Stimulated activated CD8-positive, alpha-beta memory T cell treated with anti-CD3 and anti-CD28 coated beads, Interleukin-15, amount 100 ng/mL, for 4 hours (primary cell): ENCODE measurements around the gene CNOT6L.
A peak's percentile ranks its signal among the peaks of the same experiment; 100 is the strongest.

Experiments used
- DNase-seq, 2 donors: peaks; one replicate each; pipeline ENCODE4 v3.0.0-alpha.2; 2020; ENCODE audit warnings: low read depth in 2 of 2

CNOT6L gene

DNA sequence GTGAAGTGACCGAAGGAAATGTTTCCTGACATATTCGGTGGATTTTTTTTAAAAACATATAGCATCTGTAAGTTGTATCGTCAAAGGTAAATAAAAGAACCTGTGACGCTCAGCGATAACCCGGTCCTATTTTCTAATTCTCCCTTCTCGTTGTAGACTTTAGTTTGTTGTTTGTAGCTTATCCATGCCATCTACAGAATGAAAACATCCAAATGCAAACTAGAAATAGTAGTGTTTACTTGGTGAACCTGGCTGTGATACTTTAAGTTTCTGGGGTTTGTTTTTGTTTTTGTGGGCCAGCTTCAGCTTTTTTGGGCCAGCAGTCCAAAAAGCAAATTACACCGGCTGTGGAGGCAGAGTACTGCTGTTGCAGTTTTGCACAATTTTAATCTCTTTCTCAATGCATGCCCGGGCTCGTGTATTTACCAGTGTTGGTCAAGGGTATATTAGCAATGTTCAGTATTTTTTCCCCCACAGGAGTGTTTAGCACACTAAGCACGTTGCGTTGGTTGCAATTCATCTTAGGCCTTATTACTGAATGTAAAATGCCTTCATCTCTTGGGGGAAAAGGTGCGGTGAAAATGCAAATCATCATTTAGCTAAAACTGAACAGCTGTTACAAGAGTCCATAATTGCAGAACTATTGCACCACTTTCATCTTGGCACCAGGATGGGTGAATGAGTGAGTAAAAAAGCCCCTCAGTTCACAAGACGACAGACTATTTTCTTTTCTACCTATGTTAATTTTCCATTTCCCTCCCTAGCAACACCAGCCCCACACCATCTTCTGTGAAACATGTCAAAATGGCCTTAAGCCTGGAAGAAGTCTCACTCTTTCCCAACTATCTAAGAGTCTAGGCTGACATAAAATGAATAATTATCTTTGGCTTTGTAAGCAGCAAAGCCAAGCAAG lies 1.7 kb upstream of the CNOT6L start:
- DNase-seq, result no peak

DNA sequence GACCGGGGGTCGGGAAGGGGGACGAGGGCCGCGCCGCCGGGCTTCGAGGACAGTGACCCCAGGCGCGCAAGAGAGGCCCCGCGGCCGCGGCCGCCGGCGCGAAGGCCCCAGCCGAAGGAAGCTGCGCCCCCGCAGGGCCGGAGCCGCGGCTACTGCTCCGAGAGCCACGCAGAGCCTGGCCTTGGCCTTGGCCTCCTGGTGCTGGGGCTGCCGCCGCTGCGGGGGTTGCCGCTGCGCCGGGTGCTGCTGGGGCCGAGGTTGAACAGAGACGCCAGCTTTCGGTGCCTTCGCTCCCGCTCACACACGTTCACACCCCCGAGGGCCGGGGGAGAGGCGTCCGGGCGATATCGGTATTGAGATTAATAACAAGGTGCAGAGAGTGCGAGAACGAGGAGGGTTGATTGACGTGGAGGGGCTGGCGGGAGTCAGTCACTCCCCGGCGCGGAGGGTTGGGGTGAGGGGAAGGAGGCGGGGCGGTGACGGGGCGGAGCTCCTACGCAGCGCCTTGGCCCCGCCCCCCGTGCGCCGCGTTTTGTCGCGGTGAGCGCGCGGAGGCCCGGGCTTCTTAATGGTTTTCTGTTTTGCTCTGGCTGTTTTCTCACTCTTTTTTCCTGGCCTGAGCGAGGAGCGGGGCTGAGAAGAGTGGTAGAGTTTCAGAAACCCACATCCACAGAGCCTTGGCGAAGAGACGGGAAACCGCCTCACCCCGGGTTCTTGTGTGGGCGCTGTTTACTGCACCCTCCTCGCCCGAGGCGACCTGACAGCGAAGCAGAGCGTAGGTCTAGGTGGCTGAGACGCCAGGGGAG lies 878 bp upstream of the CNOT6L start:
- DNase-seq, result peak; percentile 87

DNA sequence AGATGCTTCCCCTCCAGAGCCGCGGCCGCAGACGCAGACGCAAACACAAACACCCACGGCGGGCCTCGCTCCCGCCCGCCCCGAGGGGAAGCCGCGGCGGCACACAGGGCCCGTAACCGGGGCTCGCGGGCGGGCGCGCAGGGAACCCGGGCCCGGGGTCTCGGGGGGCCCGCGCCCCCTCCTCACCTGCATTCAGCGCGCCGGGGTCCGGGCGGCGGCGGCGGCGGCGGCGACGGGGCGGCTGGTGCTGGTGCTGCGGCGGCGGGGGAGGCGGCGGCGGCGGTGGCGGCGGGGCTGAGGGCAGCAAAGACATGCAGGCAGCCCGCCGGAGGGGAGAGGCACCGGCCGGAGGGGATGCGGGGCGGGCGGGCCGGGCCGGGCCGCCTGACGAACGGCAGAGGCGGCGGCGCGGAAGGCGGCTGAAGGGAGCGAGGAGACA lies 255 bp upstream of the CNOT6L start:
- DNase-seq, result peak in 1 of 2 donors; percentile 70

DNA sequence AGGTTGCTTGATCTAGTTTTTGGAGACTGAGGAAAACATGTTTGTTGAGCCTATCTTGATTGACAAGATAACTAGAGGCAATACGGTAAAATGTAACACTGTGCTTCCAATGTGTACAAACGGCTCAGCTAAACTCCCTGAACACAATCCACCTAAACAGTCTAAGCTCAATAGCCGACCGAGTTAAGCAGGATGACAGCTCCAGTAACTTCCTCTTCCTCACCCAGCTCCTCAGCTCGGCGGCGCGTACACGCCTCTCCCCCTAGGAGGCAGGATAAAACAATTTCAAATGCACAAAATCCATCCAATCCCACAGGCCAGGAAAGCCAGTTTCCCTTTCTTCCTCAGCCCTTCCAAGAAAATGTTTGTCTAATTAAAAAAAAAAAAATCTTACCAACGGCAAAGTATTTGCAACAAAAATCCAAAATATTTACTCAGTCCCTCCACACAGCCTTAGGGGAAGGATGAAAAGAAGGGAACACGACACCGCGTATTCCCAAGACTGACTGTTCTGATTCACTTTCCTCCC lies 1.0 kb downstream of the CNOT6L start:
- DNase-seq, result no peak

GRCh38 chr4:77817304-77818072 lies 1.7 kb downstream of the CNOT6L start:
- no peak for DNase-seq

GRCh38 chr4:77816546-77816945 lies 2.6 kb downstream of the CNOT6L start:
- DNase-seq, result no peak

DNA sequence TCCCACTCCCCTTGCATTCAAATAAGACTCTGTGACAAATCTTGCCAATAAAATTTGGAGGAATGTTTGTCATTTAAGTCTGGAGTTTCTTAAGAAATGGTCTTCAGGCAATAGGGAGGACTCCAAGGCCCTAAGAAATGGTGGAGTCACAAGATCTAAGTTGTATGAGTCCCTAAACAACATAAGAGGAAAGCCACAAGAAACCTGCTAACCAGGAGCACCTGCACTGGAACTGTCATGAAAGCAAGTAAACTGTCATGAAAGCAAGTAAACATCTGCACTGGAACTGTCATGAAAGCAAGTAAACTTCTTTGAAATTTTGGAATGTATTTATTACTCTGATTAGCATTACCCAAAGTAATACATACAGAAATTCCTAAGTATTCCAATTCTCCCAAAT lies 3.5 kb downstream of the CNOT6L start:
- no peak for DNase-seq

DNA sequence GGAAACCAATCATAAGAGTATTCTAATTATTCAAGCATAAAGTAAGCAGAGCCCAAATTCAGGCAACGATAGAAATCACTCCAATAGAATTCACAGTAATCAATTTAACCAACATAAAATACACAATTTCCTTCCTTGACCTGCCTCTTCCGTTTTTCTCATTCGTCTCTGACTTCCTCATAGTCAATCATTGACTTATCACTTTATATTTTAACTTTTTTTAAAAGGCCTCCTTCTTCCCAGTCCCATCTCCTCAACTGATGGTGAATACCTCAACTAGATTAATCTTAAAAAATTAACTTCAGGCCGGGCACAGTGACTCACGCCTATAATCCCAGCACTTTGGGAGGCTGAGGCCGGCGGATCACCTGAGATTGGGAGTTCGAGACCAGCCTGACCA lies 13.3 kb downstream of the CNOT6L start:
- no peak for DNase-seq

DNA sequence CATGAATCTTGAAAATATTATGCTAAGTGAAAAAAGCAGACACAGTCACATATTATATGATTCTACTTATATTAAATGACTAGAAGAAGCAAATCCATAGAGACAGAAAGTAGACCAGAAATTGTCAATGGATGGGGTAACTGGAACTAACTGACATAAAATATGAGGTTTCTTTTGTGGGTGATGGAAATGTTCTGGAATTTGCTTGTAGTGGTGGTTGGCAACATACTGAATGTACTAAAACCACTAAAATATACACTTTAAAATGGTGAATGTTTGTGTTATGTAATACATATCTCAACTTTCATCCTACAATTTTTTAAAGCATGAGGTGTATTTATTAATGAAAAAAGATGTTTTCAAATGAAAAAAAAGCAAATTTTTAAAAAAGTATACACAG lies 14.7 kb downstream of the CNOT6L start:
- no peak for DNase-seq

DNA sequence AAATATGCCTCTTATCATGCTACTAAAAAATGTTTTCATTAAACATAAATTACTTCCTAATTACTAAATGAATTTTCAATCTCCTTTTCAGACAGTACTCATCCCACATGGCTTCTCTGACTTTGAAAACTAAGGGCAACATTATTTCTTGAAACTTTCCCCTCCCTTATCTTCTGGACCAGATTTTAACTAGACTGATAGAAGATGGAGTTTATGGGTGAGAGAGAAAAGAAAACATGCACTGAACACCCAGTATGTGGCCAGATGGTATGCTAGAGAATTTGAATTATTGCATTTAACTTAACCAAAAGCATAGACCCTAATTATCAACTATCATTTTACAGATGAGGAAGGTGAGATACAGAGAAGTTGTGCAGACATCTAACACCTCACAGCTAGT lies 16.8 kb downstream of the CNOT6L start:
- no peak for DNase-seq

GRCh38 chr4:77801260-77801608 lies 17.9 kb downstream of the CNOT6L start:
- DNase-seq, result no peak

GRCh38 chr4:77800483-77801259 lies 18.5 kb downstream of the CNOT6L start:
- DNase-seq, result no peak

DNA sequence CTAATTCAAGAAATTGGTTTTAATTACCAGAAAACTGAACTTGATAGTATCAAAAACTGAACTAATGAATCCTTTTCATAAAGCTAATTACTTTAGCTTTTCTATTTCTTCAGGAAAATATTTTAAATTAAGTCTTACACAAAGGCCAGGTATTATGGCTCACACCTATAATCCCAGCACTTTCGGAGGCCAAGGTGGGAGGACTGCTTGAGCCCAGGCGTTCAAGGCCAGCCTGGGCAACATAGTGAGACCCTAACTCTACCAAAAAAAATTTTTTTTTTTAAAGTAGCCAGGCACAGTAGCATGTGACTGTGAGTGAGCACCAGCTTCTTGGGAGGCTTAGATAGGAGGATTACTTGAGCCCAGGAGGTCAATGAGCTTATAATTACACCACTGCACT lies 19.1 kb downstream of the CNOT6L start:
- DNase-seq, result no peak

GRCh38 chr4:77798385-77798784 lies 20.8 kb downstream of the CNOT6L start:
- no peak for DNase-seq

- DNase-seq, result no peak
Measured at GRCh38 chr4:77797239-77797638, 21.9 kb downstream of the CNOT6L start.

DNA sequence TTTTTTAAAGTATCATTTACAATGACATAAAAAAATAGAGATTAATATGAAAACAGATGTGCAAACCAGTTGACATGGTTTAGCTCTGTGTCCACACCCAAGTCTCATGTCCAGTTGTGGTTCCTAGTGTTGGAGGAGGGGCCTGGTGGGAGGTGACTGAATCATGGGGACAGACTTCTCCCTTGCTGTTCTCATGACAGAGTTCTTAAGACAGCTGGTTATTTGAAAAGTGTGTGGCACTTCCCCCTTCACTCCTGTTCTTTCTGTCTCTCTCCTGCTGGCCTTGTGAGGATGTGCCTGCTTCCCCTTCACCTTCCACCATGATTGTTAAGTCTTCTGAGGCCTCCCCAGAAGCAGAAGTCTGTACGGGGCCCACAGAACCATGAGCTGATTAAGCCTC lies 23.8 kb downstream of the CNOT6L start:
- no peak for DNase-seq

DNA sequence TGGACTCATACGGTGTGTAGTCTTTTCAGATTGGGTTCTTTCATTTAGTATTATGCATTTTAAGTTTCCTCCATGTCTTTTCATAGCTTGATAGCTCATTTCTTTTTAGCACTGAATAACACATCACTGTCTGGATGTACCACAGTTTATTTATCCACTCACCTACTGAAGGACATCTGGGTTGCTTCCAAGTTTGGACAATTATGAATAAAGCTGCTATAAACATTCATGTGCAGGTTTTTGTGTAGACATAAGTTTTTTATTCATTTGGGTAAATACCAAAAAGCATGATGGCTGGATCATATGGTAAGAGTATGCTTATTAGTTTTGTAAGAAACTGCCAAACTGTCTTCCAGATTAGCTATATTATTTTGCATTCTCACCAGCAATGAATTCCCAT lies 29.0 kb downstream of the CNOT6L start:
- no peak for DNase-seq

GRCh38 chr4:77788990-77789389 lies 30.2 kb downstream of the CNOT6L start:
- no peak for DNase-seq

DNA sequence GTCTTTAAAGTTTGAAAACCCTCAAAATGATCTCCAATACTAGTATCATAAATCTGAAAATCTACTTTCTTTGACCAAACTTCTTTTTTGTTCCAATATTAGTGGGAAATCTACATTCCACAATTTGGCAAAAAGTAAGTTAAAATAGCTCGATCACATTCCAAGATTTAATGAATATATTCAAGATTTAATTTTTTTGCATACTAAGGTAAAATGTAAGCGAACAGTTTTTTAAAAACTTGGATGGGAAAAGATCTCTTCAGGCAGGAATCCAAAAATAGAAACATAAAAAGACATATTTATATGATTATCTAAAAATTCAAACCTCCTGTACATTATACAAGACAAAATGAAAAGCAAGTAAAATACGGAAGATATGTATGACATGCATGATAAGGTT lies 31.2 kb downstream of the CNOT6L start:
- no peak for DNase-seq

DNA sequence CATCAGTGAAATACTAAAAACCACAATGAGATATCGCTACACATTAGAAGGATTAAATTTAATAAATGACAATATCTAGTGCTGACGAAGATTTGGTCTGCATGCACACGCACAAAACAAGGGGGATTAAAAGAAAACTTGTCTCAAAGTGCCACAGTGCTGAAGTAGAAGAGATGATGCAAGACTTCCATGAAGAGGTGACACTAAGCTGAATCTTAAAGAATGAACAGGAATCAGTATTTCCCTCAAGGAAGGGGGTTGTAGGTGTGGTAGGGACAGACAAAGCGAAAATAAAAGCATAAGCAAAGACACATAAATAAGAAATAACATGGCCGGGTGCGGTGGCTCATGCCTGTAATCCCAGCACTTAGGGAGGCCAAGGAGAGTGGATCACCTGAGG lies 33.5 kb downstream of the CNOT6L start:
- DNase-seq, result no peak

- no peak for DNase-seq
Measured at GRCh38 chr4:77783895-77784294, 35.3 kb downstream of the CNOT6L start.
